SK-N-SH treated with all-trans-retinoic acid at 6 μM for 48 hours (cell line): ENCODE results near the gene SCGB1A1.

Source experiments
- ATAC-seq: fragments of 200-7000 bp; cut with Tn5 transposase; 3 replicates; pipeline ENCODE4 v1.9.1; 2020; ENCODE audit warnings: mild to moderate bottlenecking, moderate library complexity
- BACH2 ChIP-seq: fragments of 250-450 bp; sonication (Bioruptor Pico); IDR thresholded peaks from 2 replicates; pipeline ENCODE4 v1.9.0; 2021; ENCODE audit warnings: mild to moderate bottlenecking, borderline replicate concordance
- CREB5 ChIP-seq: fragments of 250-450 bp; sonication (Bioruptor Pico); IDR thresholded peaks from 2 replicates; pipeline ENCODE4 v1.5.1; 2020; ENCODE audit warnings: low read depth, mild to moderate bottlenecking, moderate library complexity
- CSDC2 ChIP-seq: fragments of 250-450 bp; sonication (Bioruptor Pico); IDR thresholded peaks from 2 replicates; pipeline ENCODE4 v1.5.0; 2020; ENCODE audit warnings: mild to moderate bottlenecking, moderate library complexity
- CSRNP3 ChIP-seq: fragments of 250-450 bp; sonication (Bioruptor Pico); IDR thresholded peaks from 2 replicates; pipeline ENCODE4 v1.5.1; 2021; ENCODE audit warnings: mild to moderate bottlenecking, moderate library complexity
- ESRRG ChIP-seq: fragments of 250-450 bp; sonication (Bioruptor Pico); IDR thresholded peaks from 2 replicates; pipeline ENCODE4 v1.6.1; 2021; ENCODE audit warnings: mild to moderate bottlenecking
- GLIS3 ChIP-seq: fragments of 250-450 bp; sonication (Bioruptor Pico); IDR thresholded peaks from 2 replicates; pipeline ENCODE4 v1.5.0; 2020; ENCODE audit warnings: mild to moderate bottlenecking, moderate library complexity
- ISL1 ChIP-seq: fragments of 250-450 bp; sonication (Bioruptor Pico); IDR thresholded peaks from 2 replicates; pipeline ENCODE4 v2.1.2; 2022; ENCODE audit warnings: mild to moderate bottlenecking, moderate library complexity
- OSR1 ChIP-seq: fragments of 250-450 bp; sonication (Bioruptor Pico); IDR thresholded peaks from 2 replicates; pipeline ENCODE4 v1.8.0; 2022; ENCODE audit warnings: moderate library complexity, mild to moderate bottlenecking, inconsistent platforms
- PATZ1 ChIP-seq: fragments of 250-450 bp; sonication (Bioruptor Pico); IDR thresholded peaks from 2 replicates; pipeline ENCODE4 v1.8.0; 2020; ENCODE audit warnings: mild to moderate bottlenecking, moderate library complexity, borderline replicate concordance
- POU6F1 ChIP-seq: fragments of 250-450 bp; sonication (Bioruptor Pico); IDR thresholded peaks from 2 replicates; pipeline ENCODE4 v1.8.0; 2021; ENCODE audit warnings: low read depth, mild to moderate bottlenecking, moderate library complexity, borderline replicate concordance
- PPARA ChIP-seq: fragments of 250-450 bp; sonication (Bioruptor Pico); IDR thresholded peaks from 2 replicates; pipeline ENCODE4 v1.5.0; 2020; ENCODE audit warnings: mild to moderate bottlenecking, borderline replicate concordance
- RARB ChIP-seq: fragments of 250-450 bp; sonication (Bioruptor Pico); IDR thresholded peaks from 2 replicates; pipeline ENCODE4 v1.8.0; 2021; ENCODE audit warnings: mild to moderate bottlenecking, moderate library complexity
- SNAI2 ChIP-seq: fragments of 250-450 bp; sonication (Bioruptor Pico); IDR thresholded peaks from 2 replicates; pipeline ENCODE4 v1.5.0; 2020; ENCODE audit warnings: mild to moderate bottlenecking, moderate library complexity
- TCF4 ChIP-seq: fragments of 250-450 bp; sonication (Bioruptor Pico); IDR thresholded peaks from 2 replicates; pipeline ENCODE4 v1.8.0; 2021; ENCODE audit warnings: mild to moderate bottlenecking, moderate library complexity, borderline replicate concordance
- TOX ChIP-seq: fragments of 250-450 bp; sonication (Bioruptor Pico); IDR thresholded peaks from 2 replicates; pipeline ENCODE4 v1.8.0; 2021; ENCODE audit warnings: mild to moderate bottlenecking, moderate library complexity, borderline replicate concordance
- TSHZ2 ChIP-seq: fragments of 250-450 bp; sonication (Bioruptor Pico); IDR thresholded peaks from 2 replicates; pipeline ENCODE4 v1.5.0; 2020; ENCODE audit warnings: mild to moderate bottlenecking, moderate library complexity
- ZC3H10 ChIP-seq: fragments of 250-450 bp; sonication (Bioruptor Pico); IDR thresholded peaks from 2 replicates; pipeline ENCODE4 v1.5.1; 2021; ENCODE audit warnings: mild to moderate bottlenecking, moderate library complexity
- ZFP3 ChIP-seq: fragments of 250-450 bp; sonication (Bioruptor Pico); IDR thresholded peaks from 2 replicates; pipeline ENCODE4 v1.5.0; 2020; ENCODE audit warnings: mild to moderate bottlenecking, moderate library complexity
- ZFP30 ChIP-seq: fragments of 450-650 bp; formaldehyde crosslinking; IDR thresholded peaks from 2 replicates; pipeline ENCODE4 v1.5.0; 2022; ENCODE audit warnings: mild to moderate bottlenecking, moderate library complexity
- ZNF8 ChIP-seq: fragments of 450-650 bp; formaldehyde crosslinking; IDR thresholded peaks from 2 replicates; pipeline ENCODE4 v1.5.0; 2020; ENCODE audit warnings: mild to moderate bottlenecking, moderate library complexity

Gene SCGB1A1

GRCh38 chr11:62451241-62451621 lies 32.4 kb downstream of the SCGB1A1 start:
- TF ChIP-seq TSHZ2 (peak; percentile 57; the same call in 1 of the 2 replicates), PPARA (no peak), ESRRG (CRISPR knock-in tag) (no peak), TCF4 (peak; percentile 48; the same call in 1 of the 2 replicates), ISL1 (peak; percentile 34; the same call in 1 of the 2 replicates)
- TF ChIP-seq, all 23 proteins: peak for 3
- no peak for ATAC-seq

GRCh38 chr11:62452261-62452660 lies 33.4 kb downstream of the SCGB1A1 start:
- TF ChIP-seq CSRNP3 (CRISPR knock-in tag) (no peak), GLIS3 (CRISPR knock-in tag) (no peak), ZNF8 (no peak), CREB5 (CRISPR knock-in tag) (no peak), TOX (no peak), PPARA (no peak), POU6F1 (CRISPR knock-in tag) (no peak), ZFP3 (CRISPR knock-in tag) (no peak), ISL1 (no peak), ZFP30 (CRISPR knock-in tag) (no peak), TCF4 (no peak), RARB (CRISPR knock-in tag) (no peak), SNAI2 (CRISPR knock-in tag) (no peak), ZC3H10 (no peak), CSDC2 (CRISPR knock-in tag) (no peak), BACH2 (CRISPR knock-in tag) (no peak), PATZ1 (CRISPR knock-in tag) (no peak)
- ATAC-seq = no peak

- ATAC-seq = no peak
- TF ChIP-seq ZC3H10 (no peak), TSHZ2 (no peak), SNAI2 (CRISPR knock-in tag) (no peak), POU6F1 (CRISPR knock-in tag) (no peak), PATZ1 (CRISPR knock-in tag) (no peak), PPARA (no peak), CREB5 (CRISPR knock-in tag) (no peak), ISL1 (no peak), ZFP3 (CRISPR knock-in tag) (no peak), RARB (CRISPR knock-in tag) (no peak), OSR1 (CRISPR knock-in tag) (no peak)
These were observed 34.1 kb downstream of the SCGB1A1 start for GRCh38 chr11:62452839-62453468.
